ENCODE data around the gene KRT78. TPM values are rescaled to one million over a fixed set of nuclear protein-coding genes. Genes with fewer than 3 reads are reported as not detected.

Gene KRT78
- total RNA-seq = not detected in 2 replicates

GRCh38 chr12:52848661-52849255 is at the start of gene KRT78:
Gene KRT78, minus strand, starts transcription at chr12:52848994. Its CDS starts 64 bp downstream, at chr12:52848930.

GRCh38 chr12:52833922-52834726 is 14.7 kb downstream of the KRT78 start, which contains the start of gene KRT79:
Gene KRT79, minus strand, starts transcription at chr12:52834311. Its CDS starts 51 bp downstream, at chr12:52834260.

GRCh38 chr12:52813885-52814709 is 34.7 kb downstream of the KRT78 start, which contains the start of gene KRT4:
Gene KRT4, minus strand, starts transcription at chr12:52814116. Its CDS starts 58 bp downstream, at chr12:52814058.

GRCh38 chr12:52795694-52796428 is 52.9 kb downstream of the KRT78 start, which contains the start of gene KRT3:
Gene KRT3, minus strand, starts transcription at chr12:52796117. Its CDS starts 75 bp downstream, at chr12:52796042.

Other genes starting within 250 kb of the KRT78 start
- not detected in 2 replicates for gene KRT72, start 247.5 kb downstream of the KRT78 start, total RNA-seq
- gene KRT73, start 230.4 kb downstream of the KRT78 start, total RNA-seq = not detected in 2 replicates
- gene KRT2, start 196.8 kb downstream of the KRT78 start, total RNA-seq = not detected in 2 replicates
- not detected in 2 replicates for gene KRT1, start 168.6 kb downstream of the KRT78 start, total RNA-seq
- not detected in 2 replicates for gene KRT77, start 145.5 kb downstream of the KRT78 start, total RNA-seq
- gene KRT76, start 71.6 kb downstream of the KRT78 start, total RNA-seq = not detected in 2 replicates
- gene KRT3, start 52.9 kb downstream of the KRT78 start, total RNA-seq = not detected in 2 replicates
- gene KRT4, start 34.9 kb downstream of the KRT78 start, total RNA-seq = not detected in 2 replicates
- not detected in 2 replicates for gene KRT79, start 14.7 kb downstream of the KRT78 start, total RNA-seq
- 1.9 and 5.6 TPM in 2 replicates for gene KRT8, start 56.1 kb upstream of the KRT78 start, total RNA-seq
- gene KRT18, start 100.1 kb upstream of the KRT78 start, total RNA-seq = 6.0 and 8.3 TPM in 2 replicates
- 992 and 1,491 TPM in 2 replicates for gene EIF4B, start 157.5 kb upstream of the KRT78 start, total RNA-seq
- gene TNS2, start 201.1 kb upstream of the KRT78 start, total RNA-seq = 62.3 and 128 TPM in 2 replicates
- gene SPRYD3, start 230.4 kb upstream of the KRT78 start, total RNA-seq = 20.2 and 28.4 TPM in 2 replicates
- gene IGFBP6, start 248.7 kb upstream of the KRT78 start, total RNA-seq = 1,261 and 1,775 TPM in 2 replicates

Measured in smooth muscle cell of trachea (primary cell).